HEK293T (cell line): Measurements from ENCODE around the gene ADAMTS4.

Experiments
- BHLHE40 ChIP-seq: fragments of 450-650 bp; IDR thresholded peaks from 2 replicates; pipeline ENCODE4 v1.6.1; 2016; ENCODE audit warnings: mild to moderate bottlenecking, moderate library complexity, borderline replicate concordance
- CTBP1 ChIP-seq: fragments of 450-650 bp; IDR thresholded peaks from 2 replicates; pipeline ENCODE4 v1.6.1; 2016; ENCODE audit warnings: borderline replicate concordance
- ELF4 ChIP-seq: fragments of 450-650 bp; IDR thresholded peaks from 2 replicates; pipeline ENCODE4 v1.6.1; 2017; ENCODE audit warnings: antibody characterized with exemption
- FOXK2 ChIP-seq: fragments of 450-650 bp; IDR thresholded peaks from 2 replicates; pipeline ENCODE4 v1.6.1; 2016; ENCODE audit warnings: mild to moderate bottlenecking
- FOXM1 ChIP-seq: fragments of 450-650 bp; IDR thresholded peaks from 2 replicates; pipeline ENCODE4 v1.6.1; 2017; ENCODE audit warnings: mild to moderate bottlenecking, borderline replicate concordance
- HDGF ChIP-seq: fragments of 450-650 bp; IDR thresholded peaks from 2 replicates; pipeline ENCODE4 v1.6.1; 2017; ENCODE audit warnings: antibody characterized with exemption, borderline replicate concordance
- NFRKB ChIP-seq: fragments of 450-650 bp; IDR thresholded peaks from 2 replicates; pipeline ENCODE4 v1.6.1; 2016; ENCODE audit warnings: mild to moderate bottlenecking, moderate library complexity
- ZNF384 ChIP-seq: fragments of 450-650 bp; IDR thresholded peaks from 2 replicates; pipeline ENCODE4 v1.6.1; 2016
- TF ChIP-seq, protein P1 (sequence below): fragments of 450-650 bp; IDR thresholded peaks from 2 replicates; pipeline ENCODE4 v1.6.1; 2016

- no peak for TF ChIP-seq FOXK2
- no peak for TF ChIP-seq NFRKB
- TF ChIP-seq CTBP1: no peak
- TF ChIP-seq, protein P1, sequence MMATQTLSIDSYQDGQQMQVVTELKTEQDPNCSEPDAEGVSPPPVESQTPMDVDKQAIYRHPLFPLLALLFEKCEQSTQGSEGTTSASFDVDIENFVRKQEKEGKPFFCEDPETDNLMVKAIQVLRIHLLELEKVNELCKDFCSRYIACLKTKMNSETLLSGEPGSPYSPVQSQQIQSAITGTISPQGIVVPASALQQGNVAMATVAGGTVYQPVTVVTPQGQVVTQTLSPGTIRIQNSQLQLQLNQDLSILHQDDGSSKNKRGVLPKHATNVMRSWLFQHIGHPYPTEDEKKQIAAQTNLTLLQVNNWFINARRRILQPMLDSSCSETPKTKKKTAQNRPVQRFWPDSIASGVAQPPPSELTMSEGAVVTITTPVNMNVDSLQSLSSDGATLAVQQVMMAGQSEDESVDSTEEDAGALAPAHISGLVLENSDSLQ: no peak
- no peak for TF ChIP-seq FOXM1
- no peak for TF ChIP-seq BHLHE40
- no peak for TF ChIP-seq HDGF
- TF ChIP-seq ELF4: no peak
- TF ChIP-seq ZNF384: no peak
Measured at GRCh38 chr1:161171696-161172095, 27.2 kb downstream of the ADAMTS4 start.
